Activated gamma-delta T cell treated with Interleukin-2 at 50 U/mL for 16 hours (primary cell): ENCODE results near the gene OR6B1.
"Not testable (repeated sequence)": the region's sequence is repeated elsewhere in the genome, so short reads cannot be mapped to it uniquely, and the experiment has no call there.

Experiments
- DNase-seq: peaks from one replicate; pipeline ENCODE4 v3.0.0-alpha.2; 2020

OR6B1 gene

GRCh38 chr7:144048648-144049047, 48.5 kb downstream of the OR6B1 start, which contains the start of gene OR2A5:
OR2A5 (plus strand) TSS chr7:144048948; CDS start chr7:144050402, 1,454 bp downstream.
- no peak for DNase-seq

- no peak for DNase-seq
These were observed 49.4 kb downstream of the OR6B1 start for GRCh38 chr7:144049491-144049890.

- DNase-seq, result no peak
These were observed 50.0 kb downstream of the OR6B1 start for GRCh38 chr7:144050093-144050492.

GRCh38 chr7:144050884-144051283, 50.8 kb downstream of the OR6B1 start:
- not testable (repeated sequence) for DNase-seq

- no peak for DNase-seq
These were observed 57.8 kb downstream of the OR6B1 start for GRCh38 chr7:144057954-144058353.
